ENCODE data around the gene MED22.

The MED22 gene

DNA sequence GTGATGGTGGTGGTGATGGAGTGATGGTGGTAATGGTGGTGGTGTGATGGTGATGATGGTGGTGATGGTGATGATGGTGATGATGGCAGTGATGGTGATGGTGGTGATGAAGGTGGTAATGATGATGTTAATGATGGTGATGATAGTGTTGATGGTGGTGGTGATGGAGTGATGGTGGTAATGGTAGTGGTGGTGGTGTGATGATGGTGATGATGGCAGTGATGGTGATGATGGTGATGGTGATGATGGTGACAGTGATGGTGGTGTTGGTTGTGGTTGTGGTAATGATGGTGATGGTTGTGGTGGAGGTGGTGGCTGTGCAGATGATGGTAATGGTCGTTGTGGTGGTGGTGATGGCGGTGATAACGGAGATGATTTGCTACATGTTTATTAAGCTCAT, 35.5 kb upstream of the MED22 start:
- no peak for TF ChIP-seq EZH2 (optimal IDR thresholded peaks at IDR 0.05; ENCODE audit: low read depth, low read length)
- Histone ChIP-seq H3K79me2 (ENCODE audit: low read length) (no peaks in the 10 kb centered on the region), H3K27me3 (replicated peaks; ENCODE audit: insufficient read depth, low read length) (peaks cover 46% of the 10 kb centered on the region), H2AFZ (ENCODE audit: low read length) (no peak overlapping the region), H3K9me2 (replicated peaks; ENCODE audit: insufficient read depth, low read length) (no peaks in the 10 kb centered on the region), H3F3A (ENCODE audit: insufficient read depth, low read length) (no peaks in the 10 kb centered on the region), H3K9ac (ENCODE audit: low read length) (no peak overlapping the region), H3K4me3 (ENCODE audit: low read length) (no peak overlapping the region), H4K20me1 (ENCODE audit: insufficient read depth, low read length) (no peaks in the 10 kb centered on the region), H3K27ac (ENCODE audit: low read length) (no peak overlapping the region), H3K36me3 (replicated peaks; ENCODE audit: insufficient read depth, low read length) (no peaks in the 10 kb centered on the region), H3K4me2 (ENCODE audit: low read depth, low read length) (no peak overlapping the region), H3K4me1 (ENCODE audit: low read length) (no peaks in the 10 kb centered on the region), H3K9me3 (replicated peaks; ENCODE audit: insufficient read depth, low read length) (no peaks in the 10 kb centered on the region)
- no peak for DNase-seq

DNA sequence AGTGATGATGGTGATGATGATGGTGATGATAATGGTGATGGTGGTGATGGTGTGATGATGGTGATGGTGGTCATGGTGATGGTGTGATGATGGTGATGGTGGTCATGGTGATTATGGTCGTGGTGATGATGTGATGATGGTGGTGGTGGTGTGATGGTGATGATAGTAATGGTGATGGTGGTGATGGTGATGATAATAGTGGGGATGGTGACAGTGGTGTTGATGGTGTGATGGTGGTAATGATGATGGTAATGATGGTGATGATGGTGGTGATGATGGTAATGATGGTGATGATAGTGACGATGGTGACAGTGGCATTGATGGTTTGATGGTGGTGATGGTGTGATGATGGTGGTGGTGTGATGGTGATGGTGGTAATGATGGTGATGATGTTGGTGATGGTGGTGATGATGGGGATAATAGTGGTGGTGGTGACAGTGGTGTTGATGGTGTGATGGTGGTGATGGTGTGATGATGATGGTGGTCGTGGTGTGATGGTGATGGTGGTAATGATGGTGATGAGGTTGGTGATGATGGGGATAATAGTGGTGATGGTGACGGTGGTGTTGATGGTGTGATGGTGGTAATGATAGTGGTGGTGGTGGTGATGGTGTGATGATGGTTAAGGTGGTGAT, 34.7 kb upstream of the MED22 start:
- TF ChIP-seq EZH2 (optimal IDR thresholded peaks at IDR 0.05; ENCODE audit: low read depth, low read length) (no peak), EZH2phosphoT487 (IDR thresholded peaks at IDR 0.05; ENCODE audit: low read length) (no peak)
- TF ChIP-seq, protein P1, sequence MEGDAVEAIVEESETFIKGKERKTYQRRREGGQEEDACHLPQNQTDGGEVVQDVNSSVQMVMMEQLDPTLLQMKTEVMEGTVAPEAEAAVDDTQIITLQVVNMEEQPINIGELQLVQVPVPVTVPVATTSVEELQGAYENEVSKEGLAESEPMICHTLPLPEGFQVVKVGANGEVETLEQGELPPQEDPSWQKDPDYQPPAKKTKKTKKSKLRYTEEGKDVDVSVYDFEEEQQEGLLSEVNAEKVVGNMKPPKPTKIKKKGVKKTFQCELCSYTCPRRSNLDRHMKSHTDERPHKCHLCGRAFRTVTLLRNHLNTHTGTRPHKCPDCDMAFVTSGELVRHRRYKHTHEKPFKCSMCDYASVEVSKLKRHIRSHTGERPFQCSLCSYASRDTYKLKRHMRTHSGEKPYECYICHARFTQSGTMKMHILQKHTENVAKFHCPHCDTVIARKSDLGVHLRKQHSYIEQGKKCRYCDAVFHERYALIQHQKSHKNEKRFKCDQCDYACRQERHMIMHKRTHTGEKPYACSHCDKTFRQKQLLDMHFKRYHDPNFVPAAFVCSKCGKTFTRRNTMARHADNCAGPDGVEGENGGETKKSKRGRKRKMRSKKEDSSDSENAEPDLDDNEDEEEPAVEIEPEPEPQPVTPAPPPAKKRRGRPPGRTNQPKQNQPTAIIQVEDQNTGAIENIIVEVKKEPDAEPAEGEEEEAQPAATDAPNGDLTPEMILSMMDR (IDR thresholded peaks at IDR 0.05; ENCODE audit: low read length): no peak
- H2AFZ ChIP-seq (ENCODE audit: low read length): no peak overlapping the region
- H4K20me1 ChIP-seq (ENCODE audit: insufficient read depth, low read length): no peaks in the 10 kb centered on the region
- no peak overlapping the region for H3K27ac ChIP-seq (ENCODE audit: low read length)
- H3K9me3 ChIP-seq (replicated peaks; ENCODE audit: insufficient read depth, low read length): no peaks in the 10 kb centered on the region
- no peak overlapping the region for H3K9ac ChIP-seq (ENCODE audit: low read length)
- no peak for DNase-seq
- H3K36me3 ChIP-seq (replicated peaks; ENCODE audit: insufficient read depth, low read length): no peaks in the 10 kb centered on the region
- peaks cover 46% of the 10 kb centered on the region for H3K27me3 ChIP-seq (replicated peaks; ENCODE audit: insufficient read depth, low read length)
- no peaks in the 10 kb centered on the region for H3K4me1 ChIP-seq (ENCODE audit: low read length)
- no peaks in the 10 kb centered on the region for H3F3A ChIP-seq (ENCODE audit: insufficient read depth, low read length)
- H3K4me2 ChIP-seq (ENCODE audit: low read depth, low read length): no peak overlapping the region
- no peaks in the 10 kb centered on the region for H3K79me2 ChIP-seq (ENCODE audit: low read length)
- H3K9me2 ChIP-seq (replicated peaks; ENCODE audit: insufficient read depth, low read length): no peaks in the 10 kb centered on the region
- no peak overlapping the region for H3K4me3 ChIP-seq (ENCODE audit: low read length)

DNA sequence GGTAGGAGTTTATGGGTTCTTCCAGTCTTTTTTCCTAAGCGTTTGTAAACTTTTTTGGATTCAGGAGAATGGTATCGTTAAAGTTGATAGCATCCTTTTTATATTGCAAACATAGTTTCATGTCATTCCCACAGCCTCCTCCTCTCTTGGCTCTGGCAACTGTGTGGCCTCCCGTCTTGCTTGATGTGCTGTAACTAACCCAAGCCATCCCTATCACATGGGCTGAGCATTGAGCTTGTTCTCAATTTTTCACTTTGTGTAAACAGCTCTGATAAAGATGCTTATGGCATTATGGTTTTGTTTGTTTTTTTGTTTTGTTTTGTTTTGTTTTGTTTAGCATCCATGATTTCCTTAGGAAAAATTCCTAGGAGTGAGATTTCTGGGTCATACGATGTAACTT, 32.8 kb upstream of the MED22 start:
- H3K36me3 ChIP-seq (replicated peaks; ENCODE audit: insufficient read depth, low read length): no peaks in the 10 kb centered on the region
- no peak overlapping the region for H3K4me3 ChIP-seq (ENCODE audit: low read length)
- no peak for TF ChIP-seq EZH2 (optimal IDR thresholded peaks at IDR 0.05; ENCODE audit: low read depth, low read length)
- TF ChIP-seq EZH2phosphoT487 (IDR thresholded peaks at IDR 0.05; ENCODE audit: low read length): no peak
- TF ChIP-seq, protein P1 (IDR thresholded peaks at IDR 0.05; ENCODE audit: low read length): no peak
- no peaks in the 10 kb centered on the region for H3K9me2 ChIP-seq (replicated peaks; ENCODE audit: insufficient read depth, low read length)
- no peaks in the 10 kb centered on the region for H3K9me3 ChIP-seq (replicated peaks; ENCODE audit: insufficient read depth, low read length)
- peaks cover 42% of the 10 kb centered on the region for H3K27me3 ChIP-seq (replicated peaks; ENCODE audit: insufficient read depth, low read length)
- no peaks in the 10 kb centered on the region for H3K4me1 ChIP-seq (ENCODE audit: low read length)
- no peaks in the 10 kb centered on the region for H3F3A ChIP-seq (ENCODE audit: insufficient read depth, low read length)
- no peak overlapping the region for H3K27ac ChIP-seq (ENCODE audit: low read length)
- no peaks in the 10 kb centered on the region for H4K20me1 ChIP-seq (ENCODE audit: insufficient read depth, low read length)
- no peak overlapping the region for H3K9ac ChIP-seq (ENCODE audit: low read length)
- no peak overlapping the region for H3K4me2 ChIP-seq (ENCODE audit: low read depth, low read length)
- no peak for DNase-seq
- H3K79me2 ChIP-seq (ENCODE audit: low read length): no peaks in the 10 kb centered on the region
- no peak overlapping the region for H2AFZ ChIP-seq (ENCODE audit: low read length)
